Measurements from ENCODE around the gene ZCCHC14. TPM values are rescaled to one million over a fixed set of nuclear protein-coding genes. Genes with fewer than 3 reads are reported as not detected.

The ZCCHC14 gene
- total and polyA plus RNA-seq, 2 of the 13 experiments (the other 11 are each of a cell fraction or from before 2014, with no cell fraction given): 12.4 to 12.5 TPM

GRCh38 chr16:87384162-87384874 is 108.5 kb downstream of the ZCCHC14 start (continued):
- TF ChIP-seq CBX5 (CRISPR knock-in tag; IDR thresholded peaks at IDR 0.05; ENCODE audit: borderline replicate concordance): no peak; the same call in 1 of the 2 replicates
- TF ChIP-seq ZSCAN9 (CRISPR knock-in tag; IDR thresholded peaks at IDR 0.05; ENCODE audit: borderline replicate concordance): no peak; the same call in 1 of the 2 replicates
- no peak for TF ChIP-seq ZNF124 (CRISPR knock-in tag; IDR thresholded peaks at IDR 0.05)
- TF ChIP-seq SMAD1 (CRISPR knock-in tag; IDR thresholded peaks at IDR 0.05; ENCODE audit: borderline replicate concordance, low read depth): no peak; the same call in 1 of the 2 replicates
- peak; percentile 42; the same call in 1 of the 2 replicates for TF ChIP-seq CHCHD3 (CRISPR knock-in tag; IDR thresholded peaks at IDR 0.05)
- TF ChIP-seq KAT2B (IDR thresholded peaks at IDR 0.05; ENCODE audit: borderline replicate concordance, low read depth, low read length): no peak
- TF ChIP-seq ATM (IDR thresholded peaks at IDR 0.05; ENCODE audit: borderline replicate concordance): no peak
- peak; percentile 19; the same call in 1 of the 2 replicates for TF ChIP-seq ZNF609 (CRISPR knock-in tag; IDR thresholded peaks at IDR 0.05; ENCODE audit: borderline replicate concordance)
- TF ChIP-seq HES4 (CRISPR knock-in tag; IDR thresholded peaks at IDR 0.05; ENCODE audit: borderline replicate concordance): peak; percentile 93
- TF ChIP-seq SPEN (CRISPR knock-in tag; IDR thresholded peaks at IDR 0.05; ENCODE audit: low read depth): no peak; the same call in 1 of the 2 replicates
- TF ChIP-seq RFX1 (IDR thresholded peaks at IDR 0.05): peak; percentile 19; the same call in 1 of the 2 replicates
- 0 out of 2 replicates have a peak, but pooled peaks have one; percentile 11 for TF ChIP-seq ZNF761 (CRISPR knock-in tag; conservative IDR thresholded peaks at IDR 0.05)
- no peak; the same call in 1 of the 2 replicates for TF ChIP-seq ZNF431 (CRISPR knock-in tag; IDR thresholded peaks at IDR 0.05; ENCODE audit: borderline replicate concordance, low read depth)
- TF ChIP-seq ZBTB34 (CRISPR knock-in tag; IDR thresholded peaks at IDR 0.05): no peak
- no peak for TF ChIP-seq REXO4 (CRISPR knock-in tag; IDR thresholded peaks at IDR 0.05; ENCODE audit: borderline replicate concordance)
- TF ChIP-seq CEBPG (CRISPR knock-in tag; IDR thresholded peaks at IDR 0.05): no peak
- TF ChIP-seq FIP1L1 (IDR thresholded peaks at IDR 0.05; ENCODE audit: borderline replicate concordance, insufficient read depth, low read depth, low read length): no peak
- TF ChIP-seq PAXIP1 (CRISPR knock-in tag; conservative IDR thresholded peaks at IDR 0.05): peak; percentile 4
- peak; percentile 93 for TF ChIP-seq ZNF850 (CRISPR knock-in tag; conservative IDR thresholded peaks at IDR 0.05)
- peak; percentile 3; the same call in 1 of the 2 replicates for TF ChIP-seq PRMT3 (CRISPR knock-in tag; IDR thresholded peaks at IDR 0.05; ENCODE audit: borderline replicate concordance, low read depth)

Data from HepG2 (cell line).